NCI-H146 (cell line): Measurements from ENCODE around the gene ZCCHC4.
"Not testable (repeated sequence)": the region's sequence is repeated elsewhere in the genome, so short reads cannot be mapped to it uniquely, and the experiment has no call there.

Experiments used
- DNase-seq: peaks from one replicate; lab custom pipeline; 2025; lab: John Stamatoyannopoulos, UW

The ZCCHC4 gene

GRCh38 chr4:25321703-25322102, 9.1 kb downstream of the ZCCHC4 start:
- no peak for DNase-seq

DNA sequence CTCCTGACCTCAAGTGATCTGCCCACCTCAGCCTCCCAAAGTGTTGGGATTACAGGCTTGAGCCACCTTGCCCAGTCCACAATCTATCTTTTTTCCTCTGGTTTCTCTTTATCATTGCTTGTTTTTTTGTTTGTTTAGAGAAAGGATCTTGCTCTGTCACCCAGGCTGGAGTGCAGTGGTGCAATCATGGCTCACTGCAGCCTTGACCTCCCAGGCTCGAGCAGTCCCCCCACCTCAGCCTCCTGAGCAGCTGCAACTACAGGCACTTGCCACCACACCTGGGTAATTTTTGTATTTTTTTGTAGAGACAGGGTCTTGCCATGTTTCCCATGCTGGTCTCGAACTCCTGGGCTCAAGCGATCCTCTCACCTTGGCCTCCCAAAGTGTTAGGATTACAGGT, 15.9 kb downstream of the ZCCHC4 start:
- DNase-seq = not testable (repeated sequence)

DNA sequence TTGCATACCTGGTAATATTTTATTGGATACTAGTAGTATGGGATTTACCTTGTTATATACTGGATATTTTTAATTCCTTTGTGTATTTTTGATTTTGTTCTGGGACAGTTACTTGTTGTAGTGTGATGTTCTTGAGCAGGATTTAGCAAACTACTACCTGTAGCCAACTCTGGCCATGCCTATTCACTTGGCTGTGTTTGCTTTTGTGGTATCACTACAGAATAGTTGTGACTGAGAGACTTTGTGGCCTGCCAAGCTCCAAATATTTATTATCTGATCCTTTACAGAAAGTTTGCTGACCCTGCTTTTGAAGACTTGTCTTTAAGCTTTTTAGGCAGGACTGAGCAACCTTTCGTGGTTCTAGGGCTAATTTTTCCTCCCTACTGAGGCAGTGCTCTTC, 17.8 kb downstream of the ZCCHC4 start:
- DNase-seq = no peak

GRCh38 chr4:25330905-25331808, 18.6 kb downstream of the ZCCHC4 start:
- no peak for DNase-seq

- DNase-seq = no peak
These were observed 31.1 kb downstream of the ZCCHC4 start for GRCh38 chr4:25343671-25344070.

- DNase-seq = no peak
These were observed 33.2 kb downstream of the ZCCHC4 start for GRCh38 chr4:25345744-25346143.

GRCh38 chr4:25346913-25347312, 34.3 kb downstream of the ZCCHC4 start:
- no peak for DNase-seq

DNA sequence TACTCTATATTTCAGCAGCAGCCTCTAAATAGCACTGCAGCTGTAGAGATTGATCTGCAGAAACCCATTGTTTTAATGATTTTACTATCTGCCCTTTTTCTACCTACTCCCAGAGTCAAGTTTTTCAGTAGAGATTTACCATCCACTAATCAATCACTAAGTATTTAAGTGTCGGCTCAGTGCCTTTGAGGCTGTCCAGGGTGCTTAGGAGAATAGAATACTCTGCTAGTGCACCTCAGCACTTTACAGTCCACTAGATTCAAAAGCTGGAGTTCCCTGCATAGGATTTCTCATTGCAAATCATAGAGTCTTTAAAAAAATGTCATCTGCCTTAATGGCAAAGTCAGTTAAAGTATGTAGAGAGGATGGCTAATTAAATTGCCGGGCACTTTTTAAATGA, 34.9 kb downstream of the ZCCHC4 start:
- DNase-seq = no peak

DNA sequence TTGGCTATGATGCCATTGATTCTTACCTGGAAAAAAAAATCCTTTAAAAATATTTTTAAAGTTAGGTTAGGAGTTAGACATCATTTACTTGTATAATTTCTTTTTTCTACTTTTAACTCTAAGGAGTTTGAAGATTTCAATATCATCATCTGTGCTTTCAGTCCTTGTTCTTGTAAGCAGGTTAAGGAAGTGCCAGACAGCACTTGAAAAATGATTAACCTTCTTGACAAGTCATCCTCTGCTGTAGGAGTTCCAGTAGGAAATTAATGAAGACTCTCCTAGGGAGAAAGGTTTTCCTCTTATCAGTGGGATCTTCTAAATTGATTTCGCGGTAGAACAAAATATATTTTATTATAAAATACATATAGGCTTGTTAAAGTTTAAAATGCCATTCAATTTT, 35.4 kb downstream of the ZCCHC4 start:
- DNase-seq = no peak

- DNase-seq = no peak
These were observed 38.0 kb downstream of the ZCCHC4 start for GRCh38 chr4:25350561-25350960.

DNA sequence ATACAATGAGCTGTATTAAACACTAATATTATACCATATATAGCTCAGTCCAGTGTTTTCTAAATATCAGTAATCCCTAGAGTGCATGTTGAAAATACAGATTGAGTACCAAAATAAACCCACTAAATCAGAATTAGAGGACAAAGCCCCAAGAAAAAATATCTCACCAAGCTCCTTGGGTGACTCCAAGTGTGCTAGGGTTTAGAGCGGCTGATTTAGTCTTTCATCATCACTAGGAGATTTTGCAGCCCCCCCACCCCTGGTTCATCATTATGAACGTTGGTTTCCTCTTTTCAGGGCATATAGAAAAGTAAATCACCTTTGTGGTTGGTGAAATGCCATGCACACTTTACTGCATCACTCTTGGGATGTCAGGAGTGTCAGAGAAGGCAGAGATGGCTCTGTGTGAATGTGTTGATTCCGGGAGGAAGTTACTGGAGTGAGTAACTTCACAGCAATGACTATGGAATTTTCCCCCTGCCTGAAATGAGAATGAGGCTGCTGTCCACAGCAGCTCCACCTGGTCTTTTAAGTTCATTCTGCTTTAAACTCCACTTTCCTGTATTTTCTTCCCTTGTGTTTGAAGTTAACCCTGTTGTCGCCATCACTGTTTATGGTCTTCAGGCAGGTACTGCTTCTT, 39.3 kb downstream of the ZCCHC4 start:
- DNase-seq = no peak

- no peak for DNase-seq
These were observed 43.5 kb downstream of the ZCCHC4 start for GRCh38 chr4:25356068-25356467.

DNA sequence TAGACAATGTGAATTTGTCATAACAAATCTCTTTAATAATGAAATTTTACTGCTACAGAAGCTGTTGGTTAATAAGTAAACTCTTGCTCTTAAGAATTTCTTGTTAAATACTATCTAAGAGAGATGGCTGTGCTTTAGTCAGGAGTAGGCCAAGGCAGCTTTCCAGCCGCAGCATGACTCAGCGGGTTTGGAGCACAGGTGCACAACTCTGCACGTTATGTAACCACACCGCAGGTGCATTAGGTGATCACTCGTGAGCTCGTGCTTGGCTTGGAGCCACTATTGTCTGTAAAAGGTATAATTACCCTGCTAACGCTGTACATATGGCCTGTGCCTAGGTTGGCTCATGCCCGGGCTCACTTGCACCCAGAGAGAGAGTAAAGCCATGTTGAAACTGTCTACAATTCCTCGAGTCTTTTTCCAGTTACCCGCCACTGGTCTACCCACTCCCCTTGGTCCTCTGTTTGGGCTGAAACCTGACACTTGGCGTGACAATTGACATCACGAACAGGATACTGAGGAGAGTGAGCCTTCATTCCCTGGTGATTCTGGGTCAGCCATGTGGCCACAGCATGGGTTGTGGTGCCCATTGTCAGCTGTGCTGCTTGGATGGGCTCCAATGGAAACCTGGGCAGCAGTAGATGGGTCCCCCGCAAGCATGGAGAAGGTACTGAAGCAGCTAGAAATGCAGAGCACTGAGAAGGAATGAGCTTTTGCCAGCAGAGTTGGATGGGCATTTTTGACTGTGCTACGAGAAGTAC, 46.1 kb downstream of the ZCCHC4 start:
- DNase-seq = no peak

GRCh38 chr4:25361253-25361652, 48.7 kb downstream of the ZCCHC4 start:
- DNase-seq = no peak

- peak; percentile 43 for DNase-seq
These were observed 54.5 kb downstream of the ZCCHC4 start for GRCh38 chr4:25367004-25367621.

DNA sequence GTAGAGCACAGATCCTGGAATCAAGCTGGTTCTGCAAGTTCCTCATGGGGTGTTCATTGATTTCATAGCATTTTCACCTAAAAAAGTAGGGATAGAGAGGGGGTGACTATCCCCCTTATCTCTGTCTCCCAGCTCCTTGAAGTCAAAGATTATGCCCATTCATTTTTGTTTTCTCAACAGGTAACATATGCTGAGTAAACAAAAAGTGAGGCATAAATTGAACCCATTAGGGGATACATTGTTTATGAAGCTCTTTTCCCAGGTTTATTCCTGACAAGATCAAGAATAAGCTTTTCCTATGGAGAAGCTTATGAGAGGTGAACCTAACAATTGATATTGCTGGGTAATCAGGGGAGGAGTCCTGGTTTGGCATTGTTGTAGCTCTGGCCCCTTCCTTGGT, 55.3 kb downstream of the ZCCHC4 start:
- no peak for DNase-seq

- DNase-seq = no peak
These were observed 55.7 kb downstream of the ZCCHC4 start for GRCh38 chr4:25368315-25368714.

DNA sequence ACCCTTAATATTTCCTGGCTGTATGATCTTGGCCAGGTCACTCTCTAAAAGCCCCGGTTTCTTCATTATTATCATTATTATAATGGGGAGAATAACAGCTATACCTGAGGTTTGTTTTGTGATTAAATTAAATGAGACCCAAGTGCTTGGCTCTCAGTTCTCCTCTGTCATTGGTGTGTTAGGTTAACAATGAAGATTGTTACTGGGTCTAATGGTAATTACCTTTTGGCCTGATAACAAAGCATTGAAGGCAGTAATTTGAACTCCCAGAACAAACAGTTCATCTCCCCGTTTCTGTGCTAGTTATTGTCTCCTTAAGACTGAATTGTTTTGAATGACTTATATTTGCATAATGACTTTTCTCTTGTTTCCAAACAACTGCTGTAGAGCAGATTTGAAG, 57.7 kb downstream of the ZCCHC4 start:
- peak; percentile 83 for DNase-seq

DNA sequence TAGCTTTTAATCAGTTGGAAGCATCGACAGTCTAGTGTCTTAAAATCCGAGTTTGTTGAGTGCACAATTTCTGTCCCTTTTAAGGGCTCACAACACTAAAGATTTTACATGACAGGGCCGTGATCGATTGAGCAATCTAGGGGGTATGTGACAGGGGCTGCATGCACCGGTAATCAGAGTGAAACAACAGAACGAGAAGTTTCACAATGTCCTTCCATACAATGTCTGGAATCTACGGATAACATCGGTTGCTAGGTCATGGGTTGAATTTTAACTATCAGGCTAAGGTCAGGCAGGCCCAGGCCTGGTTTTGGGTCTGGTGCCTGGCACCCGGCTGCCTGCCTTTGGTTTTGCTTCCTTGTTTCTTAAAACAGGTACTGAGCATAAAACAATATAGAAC, 60.0 kb downstream of the ZCCHC4 start:
- not testable (repeated sequence) for DNase-seq

DNA sequence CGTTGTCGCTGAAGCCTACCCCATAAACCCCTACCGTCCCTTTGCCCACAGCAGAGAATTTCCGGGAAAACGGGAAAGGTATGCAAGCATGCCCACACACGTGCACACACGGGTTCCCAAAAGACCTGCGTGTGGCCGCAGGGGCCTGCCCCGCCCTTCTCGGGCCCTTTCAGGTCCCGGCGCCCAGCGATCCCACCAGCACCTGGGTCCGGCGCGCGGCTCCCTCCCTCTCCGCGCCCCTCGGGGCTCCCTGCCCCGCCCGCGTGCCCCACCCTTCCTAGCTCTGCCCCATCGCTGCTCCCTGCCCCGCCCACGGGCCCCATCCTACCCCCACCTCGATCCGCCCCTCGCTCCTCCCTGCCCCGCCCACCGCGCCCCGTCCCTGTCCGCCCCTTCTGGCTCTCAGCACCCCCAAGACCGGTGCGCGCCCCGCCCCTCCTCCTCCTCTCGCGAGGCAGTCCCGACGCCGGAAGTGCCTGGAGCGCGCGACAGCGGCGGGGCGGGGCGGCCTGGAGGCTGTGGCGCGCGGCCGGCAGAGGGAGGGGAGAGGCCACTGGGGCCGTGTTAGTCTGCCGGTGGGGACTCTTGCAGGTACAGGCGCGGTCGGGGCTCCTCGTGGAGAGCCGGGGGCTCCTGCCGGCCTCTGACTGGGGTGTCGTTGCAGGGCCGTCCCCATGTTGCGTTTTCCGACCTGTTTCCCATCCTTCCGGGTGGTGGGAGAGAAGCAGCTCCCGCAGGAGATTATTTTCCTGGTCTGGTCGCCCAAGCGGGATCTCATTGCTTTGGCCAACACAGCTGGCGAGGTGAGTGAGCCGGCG, 64.4 kb downstream of the ZCCHC4 start, which contains the start of gene ANAPC4:
Gene ANAPC4, plus strand, starts transcription at position 510 of the 818 bp plus-strand sequence. Its CDS starts 165 bp downstream, at position 675.
- DNase-seq = peak; percentile 97
